Muscle of back (tissue), 13 donors: ENCODE measurements around the gene ARGLU1. TPM values are rescaled to one million over a fixed set of nuclear protein-coding genes. Genes with fewer than 3 reads are reported as not detected.
"Not testable (repeated sequence)": the region's sequence is repeated elsewhere in the genome, so short reads cannot be mapped to it uniquely, and the experiment has no call there.

Source experiments
- DNase-seq, 3 donors: peaks; one replicate each; pipeline versions ENCODE4 v3.0.0 to v3.0.0-alpha.2; 2013
- long read RNA-seq, 9 donors: transcript quantifications; one replicate each; lab custom pipeline, GENCODE V29; 2026
- polyA plus RNA-seq, 10 donors: library from polyadenylated mRNA; unstranded; fragments of 120-200 nt; gene quantifications; one replicate each; pipeline ENCODE4 v1.2.1, GENCODE V29; 2013; ENCODE audit not compliant: insufficient read length in 10 of 10

ARGLU1 gene, protein sequence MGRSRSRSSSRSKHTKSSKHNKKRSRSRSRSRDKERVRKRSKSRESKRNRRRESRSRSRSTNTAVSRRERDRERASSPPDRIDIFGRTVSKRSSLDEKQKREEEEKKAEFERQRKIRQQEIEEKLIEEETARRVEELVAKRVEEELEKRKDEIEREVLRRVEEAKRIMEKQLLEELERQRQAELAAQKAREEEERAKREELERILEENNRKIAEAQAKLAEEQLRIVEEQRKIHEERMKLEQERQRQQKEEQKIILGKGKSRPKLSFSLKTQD
- polyA plus RNA-seq: 100 to 1,000 TPM; 103 to 168 (median 132) TPM
- long read RNA-seq, donor 1, full-length matches to known transcripts: 17 of 56 reads
- long read RNA-seq, donor 1, partial matches to known transcripts: 39 of 56 reads
- long read RNA-seq, donor 1, other reads (novel, unspliced or antisense): 0 of 56 reads
- long read RNA-seq, donor 2, full-length matches to known transcripts: 15 of 97 reads
- long read RNA-seq, donor 2, partial matches to known transcripts: 82 of 97 reads
- long read RNA-seq, donor 2, other reads (novel, unspliced or antisense): 0 of 97 reads
- long read RNA-seq, donor 3: 0 reads
- long read RNA-seq, donor 4, full-length matches to known transcripts: 10 of 66 reads
- long read RNA-seq, donor 4, partial matches to known transcripts: 56 of 66 reads
- long read RNA-seq, donor 4, other reads (novel, unspliced or antisense): 0 of 66 reads
- long read RNA-seq, donor 5, full-length matches to known transcripts: 11 of 144 reads
- long read RNA-seq, donor 5, partial matches to known transcripts: 133 of 144 reads
- long read RNA-seq, donor 5, other reads (novel, unspliced or antisense): 0 of 144 reads
- long read RNA-seq, donor 6, full-length matches to known transcripts: 21 of 131 reads
- long read RNA-seq, donor 6, partial matches to known transcripts: 110 of 131 reads
- long read RNA-seq, donor 6, other reads (novel, unspliced or antisense): 0 of 131 reads
- long read RNA-seq, donor 7, full-length matches to known transcripts: 25 of 116 reads
- long read RNA-seq, donor 7, partial matches to known transcripts: 91 of 116 reads
- long read RNA-seq, donor 7, other reads (novel, unspliced or antisense): 0 of 116 reads
- long read RNA-seq, donor 8, full-length matches to known transcripts: 14 of 151 reads
- long read RNA-seq, donor 8, partial matches to known transcripts: 137 of 151 reads
- long read RNA-seq, donor 8, other reads (novel, unspliced or antisense): 0 of 151 reads
- long read RNA-seq, donor 9, full-length matches to known transcripts: 5 of 15 reads
- long read RNA-seq, donor 9, partial matches to known transcripts: 10 of 15 reads
- long read RNA-seq, donor 9, other reads (novel, unspliced or antisense): 0 of 15 reads

DNA sequence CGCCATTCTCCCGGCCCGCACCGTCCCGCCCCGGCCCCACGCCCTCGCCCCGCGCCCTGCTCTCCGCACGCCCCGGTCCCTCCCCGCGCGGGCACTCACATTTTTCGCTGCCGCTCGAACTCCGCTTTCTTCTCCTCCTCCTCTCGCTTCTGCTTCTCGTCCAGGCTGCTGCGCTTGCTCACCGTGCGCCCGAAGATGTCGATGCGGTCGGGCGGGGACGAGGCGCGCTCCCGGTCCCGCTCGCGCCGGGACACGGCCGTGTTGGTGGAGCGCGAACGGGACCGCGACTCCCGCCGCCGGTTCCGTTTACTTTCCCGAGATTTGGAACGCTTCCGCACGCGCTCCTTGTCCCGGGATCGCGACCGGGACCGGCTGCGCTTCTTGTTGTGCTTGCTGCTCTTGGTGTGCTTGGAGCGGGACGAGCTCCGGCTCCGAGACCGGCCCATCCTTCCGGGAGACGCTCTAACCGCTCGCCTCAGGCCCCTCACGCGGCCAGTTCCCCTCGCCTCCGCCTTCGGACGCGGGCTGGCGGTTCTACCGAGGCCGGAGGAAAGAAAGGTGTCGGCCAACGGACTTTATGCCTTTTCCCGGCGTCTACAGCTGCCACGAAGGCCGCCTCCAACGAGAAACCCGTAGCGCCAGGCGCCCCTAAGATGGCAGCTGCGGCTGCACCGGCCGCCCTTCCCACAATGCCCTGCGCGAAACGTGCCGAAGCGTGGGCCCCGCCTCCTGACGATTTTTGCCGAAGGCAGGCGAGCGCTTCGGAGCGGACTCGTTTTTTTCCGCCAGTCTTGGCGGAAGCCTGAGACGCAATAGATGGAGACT is at the start of gene ARGLU1:
Gene ARGLU1, minus strand, starts transcription at position 664 of the 825 bp plus-strand sequence. Its CDS starts 218 bp downstream, at position 446.
- peak; percentile 93 to 99 (median 97) for DNase-seq

DNA sequence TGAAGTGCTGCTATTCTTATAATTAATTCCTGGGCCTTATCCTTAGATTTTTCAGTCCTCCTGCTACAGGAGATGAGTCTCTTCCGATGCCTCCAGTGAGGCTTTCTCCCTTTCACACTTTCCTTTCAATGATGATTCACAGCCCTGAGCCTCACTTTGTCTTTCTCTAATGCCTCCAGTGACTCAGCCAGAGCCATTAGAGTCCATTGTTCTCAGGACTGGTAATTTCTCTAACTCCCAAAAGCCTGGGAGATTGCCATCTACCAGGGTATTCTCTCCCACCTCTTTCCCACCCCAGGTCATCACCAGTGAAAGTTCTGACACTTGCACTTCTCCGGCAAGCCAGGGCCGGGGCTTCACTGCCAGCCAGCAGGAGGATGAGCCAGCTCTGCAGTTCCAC is 49.6 kb upstream of the ARGLU1 start:
- no peak for DNase-seq

DNA sequence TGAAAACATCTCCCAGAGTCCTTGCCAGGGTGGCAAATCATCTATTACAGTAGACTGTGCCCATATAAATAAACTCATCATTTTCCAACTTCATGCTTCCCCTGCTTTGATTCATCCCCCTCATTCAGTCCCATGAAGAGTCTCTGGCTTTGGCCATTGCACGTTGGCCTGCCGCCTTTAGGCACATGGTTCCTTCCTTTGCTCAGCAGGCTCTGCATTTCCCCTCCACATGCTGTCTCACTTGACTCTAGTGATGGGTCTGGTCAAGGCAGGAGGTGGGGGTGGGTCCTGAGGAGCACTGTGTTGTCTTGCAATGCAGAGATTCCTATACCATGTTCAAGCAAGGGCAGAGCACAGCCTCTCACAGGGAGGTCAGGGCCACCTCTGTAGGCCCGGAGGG is 48.8 kb upstream of the ARGLU1 start:
- no peak for DNase-seq

DNA sequence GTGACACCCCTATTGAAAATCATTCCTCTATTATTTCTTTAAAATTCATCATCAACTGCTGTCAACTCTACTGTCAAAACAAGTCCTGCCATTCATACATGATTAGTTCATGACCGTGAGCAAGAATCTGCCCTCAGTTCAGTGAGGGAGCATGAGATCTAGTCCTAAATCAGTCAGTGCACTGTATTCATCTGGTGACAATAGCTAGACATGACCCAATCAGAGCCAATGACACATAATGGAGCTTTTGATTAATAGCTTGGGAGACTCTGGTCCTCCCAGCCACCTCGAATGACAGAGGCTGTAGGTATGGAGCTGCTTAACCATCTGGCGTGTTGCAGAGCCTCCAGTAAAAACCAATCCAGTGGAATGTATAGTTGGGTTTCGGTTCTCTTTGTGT is 46.9 kb upstream of the ARGLU1 start:
- DNase-seq: no peak

DNA sequence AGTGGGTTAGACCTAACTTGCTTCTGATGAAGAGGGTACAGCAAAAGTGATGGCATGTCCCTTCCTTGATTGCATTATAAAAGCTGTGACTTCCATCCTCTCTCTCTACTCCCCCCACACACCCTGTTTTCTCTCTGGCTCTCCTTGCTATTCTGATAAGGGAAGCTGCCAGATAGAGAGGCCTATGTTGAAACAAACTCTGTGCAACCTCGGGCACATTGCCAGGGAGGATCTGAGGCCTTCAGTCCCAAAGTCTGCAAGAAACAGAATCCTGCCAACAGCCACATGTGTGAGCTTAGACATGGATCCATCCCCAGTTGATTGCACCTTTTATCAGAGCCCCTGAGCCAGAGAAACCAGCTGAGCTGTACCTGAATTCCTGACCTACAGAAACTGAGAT is 44.8 kb upstream of the ARGLU1 start:
- peak in 2 of 3 donors; percentile 58 to 75 for DNase-seq

DNA sequence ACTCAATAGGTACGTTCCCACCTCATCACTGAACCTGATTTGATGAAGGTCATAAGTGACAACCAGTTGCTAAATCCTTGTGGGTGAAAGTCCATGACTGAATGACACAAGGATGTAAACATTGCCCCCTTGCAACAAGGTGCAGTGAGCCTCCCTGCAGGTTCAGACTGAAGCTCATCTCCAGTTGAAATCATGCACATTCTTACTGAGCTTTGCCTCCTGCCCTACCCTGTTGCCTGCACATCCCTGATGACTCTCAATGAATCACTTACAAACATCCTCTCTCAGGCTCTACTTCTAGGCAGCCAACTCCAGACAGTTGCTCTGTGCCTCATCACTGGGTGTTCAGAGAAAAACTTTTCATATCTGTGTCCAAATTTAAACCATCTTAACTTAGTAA is 42.5 kb upstream of the ARGLU1 start:
- no peak for DNase-seq

DNA sequence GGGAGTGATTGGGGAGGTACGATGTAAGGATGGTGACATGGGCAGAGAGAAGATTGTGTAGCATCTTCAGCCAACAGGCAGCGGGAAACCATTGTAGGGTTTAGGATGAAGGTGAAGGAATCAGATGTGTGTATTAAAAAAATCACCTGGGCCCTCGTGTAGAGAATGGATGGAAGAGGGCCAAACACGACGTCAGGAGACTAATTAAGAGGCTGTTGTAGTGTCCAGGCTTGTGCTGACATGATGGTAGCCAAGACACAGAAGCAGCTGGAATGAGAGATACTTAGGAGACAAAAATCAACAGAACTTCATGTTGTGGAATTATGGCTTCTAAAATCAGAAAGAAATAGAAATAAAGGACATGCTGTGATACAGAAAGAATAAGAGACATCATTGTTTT is 41.2 kb upstream of the ARGLU1 start:
- DNase-seq: no peak

DNA sequence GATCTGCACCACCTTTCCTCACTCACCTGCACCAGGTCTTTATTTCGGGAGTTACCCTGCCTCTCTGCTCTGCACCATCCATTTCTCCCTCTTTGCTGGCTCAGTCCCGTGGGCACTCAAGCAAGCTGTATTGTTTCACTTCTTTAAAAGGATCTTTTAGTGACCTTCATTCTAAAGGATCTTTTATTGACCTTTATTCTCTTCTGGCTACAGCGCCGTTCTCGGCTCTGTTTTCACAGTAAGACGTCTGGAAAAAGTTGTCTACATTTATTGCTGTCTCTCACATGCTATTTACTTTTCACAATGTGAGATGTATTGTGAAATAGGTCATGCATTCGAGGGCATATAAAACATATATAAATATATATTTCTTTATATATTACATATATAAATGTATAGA is 35.6 kb upstream of the ARGLU1 start:
- no peak for DNase-seq

DNA sequence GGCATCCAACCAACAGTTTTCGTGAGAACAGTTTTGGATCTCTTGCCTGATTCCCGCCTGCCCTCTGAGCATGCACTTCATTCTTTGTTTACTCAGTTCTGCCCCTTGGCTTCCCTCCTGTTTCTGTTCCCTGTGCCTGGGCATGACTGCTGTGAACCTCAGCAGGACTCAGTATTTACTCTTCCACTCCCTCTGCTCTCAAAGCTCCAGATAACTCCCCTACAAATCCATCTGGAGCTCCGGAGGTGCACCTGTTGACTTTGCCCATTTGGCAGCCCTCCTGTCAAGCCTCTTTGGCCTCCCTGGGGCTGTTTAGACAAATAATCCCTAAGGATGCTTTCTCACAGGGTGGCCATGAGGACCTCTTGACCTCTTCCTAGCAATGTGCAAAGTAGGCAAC is 34.2 kb upstream of the ARGLU1 start:
- no peak for DNase-seq

DNA sequence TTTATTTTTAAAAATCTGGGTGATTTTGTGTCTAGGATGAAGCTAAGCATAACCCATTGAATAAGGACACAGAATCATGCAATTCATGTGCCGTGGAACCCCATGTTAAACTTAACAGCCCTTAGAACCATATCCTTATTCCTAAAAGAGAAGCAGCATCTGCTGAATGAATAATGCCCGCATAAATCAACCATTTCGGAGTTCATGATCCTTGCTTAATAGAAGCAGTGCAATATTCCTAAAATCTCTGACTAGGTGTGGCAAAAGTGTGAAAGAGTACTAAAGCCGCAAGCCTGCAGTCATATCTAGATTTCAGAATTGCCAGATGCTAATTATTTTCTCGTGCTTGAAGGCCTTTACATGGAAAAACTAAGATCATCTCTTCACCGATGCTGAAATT is 33.6 kb upstream of the ARGLU1 start:
- DNase-seq: no peak

DNA sequence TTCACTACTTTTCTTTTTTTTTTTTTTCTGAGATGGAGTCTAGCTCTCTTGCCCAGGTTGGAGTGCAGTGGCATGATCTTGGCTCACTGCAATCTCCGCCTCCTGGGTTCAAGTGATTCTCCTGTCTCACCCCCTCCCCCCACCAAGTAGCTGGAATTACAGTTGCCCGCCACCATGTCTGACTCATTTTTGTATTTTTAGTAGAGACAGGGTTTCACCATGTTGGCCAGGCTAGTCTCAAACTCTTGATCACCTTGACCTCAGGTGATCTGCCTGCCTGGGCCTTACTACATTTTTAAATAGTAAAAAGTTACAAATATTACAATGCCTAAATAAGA is 32.8 kb upstream of the ARGLU1 start:
- DNase-seq: not testable (repeated sequence)

DNA sequence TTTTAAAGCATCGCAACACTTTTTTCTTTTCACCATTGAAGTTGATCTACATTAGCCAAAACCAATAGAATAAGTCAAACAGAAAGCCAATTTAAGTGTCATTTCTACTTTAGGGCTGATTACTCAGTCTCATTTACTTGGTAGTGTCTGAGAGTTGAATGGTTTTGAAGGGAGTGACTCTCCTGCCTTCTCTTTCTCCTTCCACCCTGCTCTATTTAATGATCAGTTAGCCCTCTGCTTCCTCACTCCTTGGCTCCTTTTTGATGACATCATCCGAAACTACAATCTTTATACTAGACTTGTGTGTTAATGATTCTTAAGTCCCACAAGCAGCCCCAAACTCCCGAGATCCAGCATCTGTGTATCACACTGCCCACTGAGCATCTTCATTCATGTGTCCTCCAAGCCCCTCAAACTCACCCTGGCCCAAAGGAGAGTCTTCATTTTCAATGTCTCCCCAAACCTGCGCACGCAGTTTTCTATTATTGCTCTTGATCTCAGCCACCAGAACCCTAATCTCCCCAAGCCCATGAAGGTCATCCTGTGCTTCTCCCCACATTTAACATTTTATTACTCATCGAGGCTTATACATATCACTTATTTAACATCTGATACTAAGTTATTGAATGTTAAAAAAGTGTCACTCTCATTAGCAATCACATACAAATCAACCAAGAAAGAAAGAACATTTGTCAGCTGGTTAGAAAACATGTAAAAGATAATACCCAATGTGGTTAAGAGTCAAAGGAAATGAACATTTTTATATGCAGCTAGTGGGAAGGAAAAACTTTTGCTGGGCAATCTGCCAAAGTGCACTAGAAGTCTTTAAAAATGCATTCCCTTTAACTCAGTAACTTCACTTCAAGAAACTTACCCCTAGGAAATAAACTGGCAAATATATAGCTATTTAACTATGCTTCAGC is 32.2 kb upstream of the ARGLU1 start:
- peak; percentile 79 to 88 (median 84) for DNase-seq

DNA sequence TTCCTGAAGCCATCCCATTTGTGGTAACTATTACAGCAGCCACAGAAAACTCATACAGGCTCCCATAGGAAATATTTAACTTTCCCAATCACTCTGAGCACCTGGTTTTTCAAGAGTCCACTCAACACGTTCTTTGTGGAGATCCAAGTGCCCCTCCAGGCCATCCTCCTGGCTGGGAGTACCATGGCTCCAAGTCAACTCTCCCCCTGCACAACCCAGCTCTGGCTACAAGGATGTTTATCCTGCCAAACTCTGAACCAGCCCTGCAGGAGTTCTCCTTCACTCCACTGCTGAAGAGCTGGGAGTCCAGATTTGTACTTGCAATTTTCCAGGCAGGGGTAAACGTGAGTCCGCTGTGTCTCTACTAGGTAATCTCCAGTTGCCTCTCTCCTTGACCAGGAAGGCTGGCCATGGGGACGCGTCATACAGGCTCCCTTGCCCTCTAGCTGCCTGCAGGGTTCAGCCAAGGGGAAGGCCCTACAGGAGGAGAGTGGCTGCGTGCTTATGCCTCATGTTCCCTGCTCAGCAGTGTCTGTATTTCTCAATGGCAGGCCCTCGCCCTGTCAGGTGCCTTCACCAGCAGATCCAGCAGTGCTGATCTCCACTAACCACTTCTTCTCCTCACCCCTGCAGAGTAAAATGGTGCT is 29.9 kb upstream of the ARGLU1 start:
- no peak for DNase-seq

DNA sequence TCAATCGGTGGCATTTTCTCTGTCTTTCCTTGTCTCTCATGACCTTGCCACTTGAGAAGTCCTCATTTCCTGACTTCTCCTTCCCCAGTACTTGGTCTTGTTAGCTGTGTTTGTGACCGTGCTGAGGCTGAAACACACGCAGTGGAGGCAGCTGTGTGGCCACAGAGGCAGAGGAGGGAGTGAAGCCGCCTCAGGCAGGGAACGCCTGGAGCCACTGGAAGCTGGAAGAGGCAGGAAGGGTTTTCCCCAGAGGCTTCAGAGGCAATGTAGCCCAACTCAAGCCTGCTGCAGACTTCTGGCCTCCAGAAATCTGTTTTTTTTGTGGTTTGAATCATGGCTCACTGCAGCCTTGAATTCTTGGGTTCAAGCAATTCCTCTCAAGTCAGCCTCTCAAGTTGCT is 29.2 kb upstream of the ARGLU1 start:
- peak in 2 of 3 donors; percentile 12 to 66 for DNase-seq

DNA sequence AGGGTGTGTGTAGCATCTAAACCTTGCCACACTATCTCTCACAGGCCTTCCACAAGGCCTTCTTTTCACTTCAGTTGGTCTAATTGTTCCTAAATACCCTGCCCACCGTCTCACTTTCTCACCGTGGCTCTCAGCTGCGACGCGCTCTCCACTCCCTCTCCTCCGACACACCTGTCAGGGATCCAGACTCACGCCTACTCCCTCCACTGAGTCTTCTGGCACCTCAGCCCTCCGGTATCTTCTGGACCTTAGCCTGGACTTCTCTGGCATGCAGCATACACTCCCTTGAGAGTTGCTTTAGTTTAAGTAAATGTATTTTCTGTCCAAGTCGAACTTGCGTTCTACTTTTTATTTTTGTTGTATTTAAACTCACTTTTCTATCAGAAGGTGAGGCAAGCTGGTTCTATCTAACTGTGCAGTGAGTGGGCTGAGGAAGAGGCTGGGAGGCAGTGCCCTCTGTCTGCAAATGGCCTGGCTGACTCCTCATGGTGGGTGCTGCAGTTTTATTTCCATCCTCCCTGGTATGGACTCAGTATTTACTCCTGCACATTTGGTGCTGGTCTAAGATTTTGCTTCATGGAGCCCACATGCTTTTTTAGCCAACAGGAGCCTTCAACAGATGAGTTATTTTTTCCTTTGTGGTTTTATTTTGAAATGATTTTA is 28.5 kb upstream of the ARGLU1 start:
- DNase-seq: peak in 2 of 3 donors; percentile 27 to 72

DNA sequence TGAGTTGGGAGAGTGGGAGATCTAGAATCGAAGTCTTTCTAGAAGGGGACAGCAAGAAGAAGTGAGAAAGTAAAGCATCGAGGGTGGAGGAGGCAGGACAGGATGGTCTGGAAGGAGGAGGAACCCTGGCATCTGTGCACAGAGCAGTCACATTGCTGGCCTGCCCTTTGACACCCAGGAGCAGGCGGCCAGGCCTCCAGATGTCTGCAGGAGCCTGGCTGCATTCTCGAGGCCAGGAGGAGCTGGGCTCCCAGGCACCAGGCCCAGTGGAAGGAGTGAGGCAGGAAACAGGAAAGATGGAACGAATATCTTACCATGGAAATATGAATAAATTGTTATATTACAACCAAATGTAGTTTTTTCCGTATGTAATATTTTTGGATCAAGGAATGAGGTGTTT is 27.7 kb upstream of the ARGLU1 start:
- peak in 2 of 3 donors; percentile 32 to 81 for DNase-seq

DNA sequence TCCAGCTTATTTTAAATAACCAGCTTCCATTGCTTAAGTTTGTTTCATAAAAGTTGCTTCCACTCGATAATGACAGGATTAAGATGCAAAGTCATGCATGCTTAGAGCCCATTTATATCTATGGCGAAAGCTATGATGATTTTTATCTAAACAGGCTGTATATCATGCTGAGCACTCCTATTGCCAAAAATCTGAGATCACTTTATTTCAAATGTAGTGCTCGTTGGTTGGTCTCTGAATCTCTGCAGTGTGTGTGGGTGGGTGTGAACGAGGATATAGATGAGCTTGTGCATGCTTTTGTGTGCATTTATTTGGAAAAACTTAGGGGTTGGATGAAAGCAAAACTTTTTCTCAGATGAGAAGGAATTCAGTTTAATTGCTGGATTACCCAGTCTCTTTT is 27.0 kb upstream of the ARGLU1 start:
- peak in 2 of 3 donors; percentile 33 to 54 for DNase-seq

DNA sequence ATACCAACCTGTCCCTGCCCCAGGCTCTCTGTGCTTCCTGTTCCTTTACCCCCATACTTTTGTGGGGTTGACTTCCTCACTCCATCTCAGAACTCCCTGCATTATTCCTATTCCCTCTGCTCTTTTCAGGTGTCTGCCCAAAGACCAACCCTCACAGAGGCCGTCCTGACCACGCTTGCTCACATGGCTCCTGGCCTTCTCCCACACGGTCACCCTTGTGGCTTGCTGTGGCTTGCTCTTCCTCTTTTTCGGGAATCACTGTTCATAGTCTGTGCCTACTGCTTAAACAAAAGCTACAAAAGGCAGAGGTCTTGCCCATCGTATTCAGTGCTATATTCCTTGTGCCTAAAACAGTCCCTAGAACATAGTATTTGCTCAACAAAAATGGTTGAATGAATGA is 25.2 kb upstream of the ARGLU1 start:
- DNase-seq: no peak

DNA sequence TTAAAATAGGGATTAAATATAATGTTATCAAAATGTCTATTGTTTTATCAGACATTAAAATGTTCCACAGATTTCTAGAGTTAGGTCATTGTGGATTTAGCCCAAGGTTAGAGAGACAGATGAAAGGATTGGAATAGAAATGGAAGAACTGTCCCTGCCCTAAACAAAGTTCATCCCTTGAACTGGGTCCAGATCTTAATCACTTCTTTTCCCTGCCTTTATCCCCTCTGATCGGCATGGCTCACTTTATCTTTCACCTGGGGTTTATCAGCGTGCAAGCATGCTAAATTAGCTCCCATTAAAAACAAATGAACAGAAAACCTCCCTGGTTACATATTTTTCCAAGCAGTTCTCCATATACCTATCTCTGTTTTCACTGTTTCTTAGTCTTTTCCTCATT is 23.4 kb upstream of the ARGLU1 start:
- no peak for DNase-seq
